Adrenal gland (tissue), 12 donors: ENCODE measurements around the gene UBE4B. TPM values are rescaled to one million over a fixed set of nuclear protein-coding genes. Genes with fewer than 3 reads are reported as not detected.
A peak's percentile ranks its signal among the peaks of the same experiment; 100 is the strongest.

Experiments
- DNase-seq, 7 donors: peaks; one replicate each; pipeline ENCODE4 v3.0.0-alpha.2; 2019 to 2020
- H3K27ac ChIP-seq, 5 donors: fragments of 200-600 bp; sonication (generic) in 4 of 5; 1 replicate in 3 of 5; 2 replicates in 2 of 5; pipeline versions ENCODE4 v1.5.1 to v1.8.0; 2016 to 2020; ENCODE audit warnings: mild to moderate bottlenecking in 1 of 5
- H3K27me3 ChIP-seq: fragments of 200-600 bp; 2 replicates; pipeline ENCODE4 v1.8.0; 2021
- H3K36me3 ChIP-seq, 2 donors: fragments of 200-600 bp; replicated peaks in 1 of 2; 1 replicate in 1 of 2; 2 replicates in 1 of 2; pipeline versions ENCODE4 v1.5.1 to v1.8.0; 2018 to 2022
- H3K4me1 ChIP-seq, 2 donors: fragments of 200-600 bp; replicated peaks in 1 of 2; 1 replicate in 1 of 2; 2 replicates in 1 of 2; pipeline versions ENCODE4 v1.5.1 to v1.8.0; 2018 to 2021
- H3K4me3 ChIP-seq, 4 donors: fragments of 200-600 bp; sonication (generic) in 3 of 4; one replicate each; pipeline ENCODE4 v1.5.1; 2016 to 2018
- H3K9me3 ChIP-seq, 3 donors: fragments of 200-600 bp; sonication (generic) in 1 of 3; replicated peaks in 1 of 3; 1 replicate in 2 of 3; 2 replicates in 1 of 3; pipeline versions ENCODE4 v1.5.1 to v1.8.0; 2016 to 2021
- CTCF ChIP-seq, 6 experiments: fragments of 450-650 bp in 4 of 6; fragments of 200-600 bp in 2 of 6; sonication (generic) in 1 of 6; IDR thresholded peaks; 1 replicate in 5 of 6; 2 replicates in 1 of 6; pipeline versions ENCODE4 v1.5.1 to v1.8.0; 2016 to 2021; ENCODE audit warnings: antibody characterized with exemption in 6 of 6, mild to moderate bottlenecking in 2 of 6, moderate library complexity in 1 of 6
- POLR2A ChIP-seq, 2 donors: fragments of 450-650 bp; IDR thresholded peaks; one replicate each; pipeline ENCODE4 v1.6.1; 2017; ENCODE audit warnings: antibody characterized with exemption in 2 of 2, mild to moderate bottlenecking in 2 of 2, moderate library complexity in 1 of 2
- WGBS, 4 donors: extraction: QIAGEN DNeasy Blood & Tissue Kit in 2 of 4; methylation state at CpG; one replicate each; pipeline versions ENCODE4 v1.1.5 to v1.1.7; 2013 to 2017; 5-methylcytosine and 5-hydroxymethylcytosine counted together
- intact Hi-C, 2 donors: fragments of 100-400 bp; cut with DNase I; formaldehyde crosslinking; loops; one replicate each; pipeline versions ENCODE4 v1.14.1 to v1.15.0; 2022 to 2023
- polyA plus RNA-seq, 3 donors: library from polyadenylated mRNA; stranded (reverse); fragments of 200-250 nt in 2 of 3; fragments of 350-450 nt in 1 of 3; fragmentation: Illumina TruSeq in 1 of 3; extraction: RNeasy Lipid Tissue Mini Kit (QIAGEN cat#74804) in 1 of 3; gene quantifications; one replicate each; pipeline ENCODE4 v1.2.3, GENCODE V29; 2013 to 2014
- total RNA-seq, 9 donors: library from RNA; depleted of rRNA in 4 of 9; stranded (reverse); fragments of >200 nt in 4 of 9; fragments of 120-200 nt in 1 of 9; fragmentation: NEBNext Ultra II Directional in 1 of 9; extraction: Animal tissue kit (Norgen Biotek cat#: 25700) in 1 of 9; gene quantifications; one replicate each; pipeline versions ENCODE4 v1.1.0 to v1.2.4, GENCODE V29; 2013 to 2023
- donor health status: healthy with polysubstance abuse.
- donor health status: Bipolar disorder and iron deficiency.
- donor health status: DM: yes; HTN: yes; CAD: no.
- donor health status: DM: no; HTN: no; CAD: no.
- donor health status: DM: no; HTN: no; CAD: no.
- donor health status: DM: yes; HTN: yes; CAD: no.

UBE4B gene
- total and polyA plus RNA-seq, 12 donors: 18.7 to 87.1 (median 57.8) TPM

- Histone ChIP-seq H3K9me3 (no peaks in the 10 kb centered on the region), H3K27me3 (no peaks in the 10 kb centered on the region), H3K27ac (no peak overlapping the region), H3K4me3 (no peak overlapping the region), H3K4me1 (peaks cover 16 to 27% of the 10 kb centered on the region in 2 donors), H3K36me3 (no peaks in the 10 kb centered on the region)
- 82 to 92% (median 84%) methylated on average over 11 of the region's 11 CpGs for WGBS, 4 donors
- peak in 4 of 7 donors; percentile 26 to 67 (median 31) for DNase-seq
- TF ChIP-seq POLR2A (IDR thresholded peaks at IDR 0.05) (no peak), CTCF (IDR thresholded peaks at IDR 0.05) (no peak)
- intact Hi-C loops: loop anchor here (10.0 kb wide), 2 partner anchors 116 to 126 kb away; no protein-coding TSS in a partner anchor
These were observed 175.8 kb downstream of the UBE4B start for GRCh38 chr1:10208537-10208936.

GRCh38 chr1:10209590-10209904, 176.8 kb downstream of the UBE4B start:
- 2 to 5% (median 3%) methylated on average over 8 of the region's 8 CpGs for WGBS, 4 donors
- no peaks in the 10 kb centered on the region for H3K27me3 ChIP-seq
- no peak for DNase-seq
- peaks cover 20 to 33% of the 10 kb centered on the region in 2 donors for H3K4me1 ChIP-seq
- no peaks in the 10 kb centered on the region for H3K36me3 ChIP-seq
- peak overlapping the region in 2 of 4 donors; percentile 58 to 69 for H3K4me3 ChIP-seq
- H3K27ac ChIP-seq: peak overlapping the region; percentile 96 to 100 (median 99)
- no peaks in the 10 kb centered on the region for H3K9me3 ChIP-seq
- TF ChIP-seq CTCF (IDR thresholded peaks at IDR 0.05): no peak
- no peak for TF ChIP-seq POLR2A (IDR thresholded peaks at IDR 0.05)
- intact Hi-C loops: loop anchor here (10.0 kb wide), 2 partner anchors 115 to 125 kb away; no protein-coding TSS in a partner anchor

- TF ChIP-seq CTCF (IDR thresholded peaks at IDR 0.05) (peak; percentile 93 to 100 (median 97)), POLR2A (IDR thresholded peaks at IDR 0.05) (peak; percentile 96 to 100)
These were observed 177.4 kb downstream of the UBE4B start, which contains the start of gene KIF1B for GRCh38 chr1:10209905-10210810. Gene KIF1B (plus strand): TSS chr1:10210570. CDS start chr1:10232329, 21,759 bp downstream.

More at GRCh38 chr1:10209905-10210810, 177.4 kb downstream of the UBE4B start, which contains the start of gene KIF1B:
- no peaks in the 10 kb centered on the region for H3K36me3 ChIP-seq
- H3K27ac ChIP-seq: peak within 1 kb of the TSS; percentile 96 to 100 (median 99)
- H3K4me3 ChIP-seq: peak within 1 kb of the TSS; percentile 57 to 93 (median 64)
- H3K27me3 ChIP-seq: no peaks in the 10 kb centered on the region
- no peaks in the 10 kb centered on the region for H3K9me3 ChIP-seq
- intact Hi-C loops: loop anchor here (10.0 kb wide), 2 partner anchors 115 to 125 kb away; no protein-coding TSS in a partner anchor
- WGBS, 4 donors: 1 to 2% (median 1%) methylated on average over 10 to 107 of the region's 107 CpGs
- peak; percentile 99 for DNase-seq
- peaks cover 20 to 33% of the 10 kb centered on the region in 2 donors for H3K4me1 ChIP-seq
